ENCODE data around the gene C6orf47.

The C6orf47 gene

GRCh38 chr6:31631681-31632278 is 28.8 kb downstream of the C6orf47 start:
- no peaks in the 10 kb centered on the region for H3K27me3 ChIP-seq (replicated peaks; ENCODE audit: insufficient read depth, low read length)
- peaks cover 54% of the 10 kb centered on the region for H3K79me2 ChIP-seq (ENCODE audit: low read length)
- H3K4me2 ChIP-seq (ENCODE audit: low read depth, low read length) = no peak overlapping the region
- no peak overlapping the region for H3K9ac ChIP-seq (ENCODE audit: low read length)
- no peaks in the 10 kb centered on the region for H3K9me2 ChIP-seq (replicated peaks; ENCODE audit: insufficient read depth, low read length)
- no peaks in the 10 kb centered on the region for H3K4me1 ChIP-seq (ENCODE audit: low read length)
- no peak overlapping the region for H3K27ac ChIP-seq (ENCODE audit: low read length)
- TF ChIP-seq EZH2 (optimal IDR thresholded peaks at IDR 0.05; ENCODE audit: low read depth, low read length) = no peak
- no peak for TF ChIP-seq CTCF (IDR thresholded peaks at IDR 0.05; ENCODE audit: low read length)
- TF ChIP-seq EZH2phosphoT487 (IDR thresholded peaks at IDR 0.05; ENCODE audit: low read length) = no peak
- H3K9me3 ChIP-seq (replicated peaks; ENCODE audit: insufficient read depth, low read length) = no peaks in the 10 kb centered on the region
- peaks cover 9% of the 10 kb centered on the region; the same call in 1 of the 2 replicates for H3F3A ChIP-seq (ENCODE audit: insufficient read depth, low read length)
- no peak overlapping the region for H3K4me3 ChIP-seq (ENCODE audit: low read length)
- DNase-seq = no peak
- peaks cover 10% of the 10 kb centered on the region for H3K36me3 ChIP-seq (replicated peaks; ENCODE audit: insufficient read depth, low read length)
- H4K20me1 ChIP-seq (ENCODE audit: insufficient read depth, low read length) = no peaks in the 10 kb centered on the region; the same call in 1 of the 2 replicates
- no peak overlapping the region for H2AFZ ChIP-seq (ENCODE audit: low read length)

- peaks cover 13% of the 10 kb centered on the region for H3K36me3 ChIP-seq (replicated peaks; ENCODE audit: insufficient read depth, low read length)
- H3K4me3 ChIP-seq (ENCODE audit: low read length) = no peak overlapping the region
- no peaks in the 10 kb centered on the region; the same call in 1 of the 2 replicates for H4K20me1 ChIP-seq (ENCODE audit: insufficient read depth, low read length)
- TF ChIP-seq CTCF (IDR thresholded peaks at IDR 0.05; ENCODE audit: low read length) = no peak
- no peak for TF ChIP-seq EZH2 (optimal IDR thresholded peaks at IDR 0.05; ENCODE audit: low read depth, low read length)
- H2AFZ ChIP-seq (ENCODE audit: low read length) = no peak overlapping the region
- no peaks in the 10 kb centered on the region for H3K4me1 ChIP-seq (ENCODE audit: low read length)
- H3K9me2 ChIP-seq (replicated peaks; ENCODE audit: insufficient read depth, low read length) = no peaks in the 10 kb centered on the region
- H3K9ac ChIP-seq (ENCODE audit: low read length) = no peak overlapping the region
- peaks cover 7% of the 10 kb centered on the region; the same call in 1 of the 2 replicates for H3F3A ChIP-seq (ENCODE audit: insufficient read depth, low read length)
- H3K4me2 ChIP-seq (ENCODE audit: low read depth, low read length) = no peak overlapping the region
- no peaks in the 10 kb centered on the region for H3K9me3 ChIP-seq (replicated peaks; ENCODE audit: insufficient read depth, low read length)
- H3K79me2 ChIP-seq (ENCODE audit: low read length) = peaks cover 60% of the 10 kb centered on the region
- no peak for DNase-seq
- no peaks in the 10 kb centered on the region for H3K27me3 ChIP-seq (replicated peaks; ENCODE audit: insufficient read depth, low read length)
- H3K27ac ChIP-seq (ENCODE audit: low read length) = no peak overlapping the region
Observed at GRCh38 chr6:31631209-31631608, 29.4 kb downstream of the C6orf47 start.

GRCh38 chr6:31630177-31630934 is 30.2 kb downstream of the C6orf47 start:
- H2AFZ ChIP-seq (ENCODE audit: low read length) = no peak overlapping the region
- no peaks in the 10 kb centered on the region for H3K4me1 ChIP-seq (ENCODE audit: low read length)
- no peak overlapping the region for H3K4me2 ChIP-seq (ENCODE audit: low read depth, low read length)
- H3K9ac ChIP-seq (ENCODE audit: low read length) = no peak overlapping the region
- H3K36me3 ChIP-seq (replicated peaks; ENCODE audit: insufficient read depth, low read length) = peaks cover 17% of the 10 kb centered on the region
- H4K20me1 ChIP-seq (ENCODE audit: insufficient read depth, low read length) = no peaks in the 10 kb centered on the region; the same call in 1 of the 2 replicates
- TF ChIP-seq EZH2 (optimal IDR thresholded peaks at IDR 0.05; ENCODE audit: low read depth, low read length) (no peak), EZH2phosphoT487 (IDR thresholded peaks at IDR 0.05; ENCODE audit: low read length) (no peak), CTCF (IDR thresholded peaks at IDR 0.05; ENCODE audit: low read length) (no peak)
- no peaks in the 10 kb centered on the region for H3K9me3 ChIP-seq (replicated peaks; ENCODE audit: insufficient read depth, low read length)
- no peaks in the 10 kb centered on the region for H3K9me2 ChIP-seq (replicated peaks; ENCODE audit: insufficient read depth, low read length)
- peaks cover 4% of the 10 kb centered on the region; the same call in 1 of the 2 replicates for H3F3A ChIP-seq (ENCODE audit: insufficient read depth, low read length)
- peaks cover 68% of the 10 kb centered on the region for H3K79me2 ChIP-seq (ENCODE audit: low read length)
- DNase-seq = no peak
- no peaks in the 10 kb centered on the region for H3K27me3 ChIP-seq (replicated peaks; ENCODE audit: insufficient read depth, low read length)
- no peak overlapping the region for H3K4me3 ChIP-seq (ENCODE audit: low read length)
- no peak overlapping the region for H3K27ac ChIP-seq (ENCODE audit: low read length)

Measured in MM.1S (cell line).